Measurements from ENCODE around the gene ALG1L2. TPM values are rescaled to one million over a fixed set of nuclear protein-coding genes. Genes with fewer than 3 reads are reported as not detected.
A peak's percentile ranks its signal among the peaks of the same experiment; 100 is the strongest.
"Not testable (repeated sequence)": the region's sequence is repeated elsewhere in the genome, so short reads cannot be mapped to it uniquely, and the experiment has no call there.

The ALG1L2 gene
- total RNA-seq, 1 donor from 2014 or later: not detected

- intact Hi-C loops (cut with micrococcal nuclease); DNase-seq; ATAC-seq: not testable (repeated sequence)
These were observed 9.1 kb downstream of the ALG1L2 start for GRCh38 chr3:130090681-130091080.

DNA sequence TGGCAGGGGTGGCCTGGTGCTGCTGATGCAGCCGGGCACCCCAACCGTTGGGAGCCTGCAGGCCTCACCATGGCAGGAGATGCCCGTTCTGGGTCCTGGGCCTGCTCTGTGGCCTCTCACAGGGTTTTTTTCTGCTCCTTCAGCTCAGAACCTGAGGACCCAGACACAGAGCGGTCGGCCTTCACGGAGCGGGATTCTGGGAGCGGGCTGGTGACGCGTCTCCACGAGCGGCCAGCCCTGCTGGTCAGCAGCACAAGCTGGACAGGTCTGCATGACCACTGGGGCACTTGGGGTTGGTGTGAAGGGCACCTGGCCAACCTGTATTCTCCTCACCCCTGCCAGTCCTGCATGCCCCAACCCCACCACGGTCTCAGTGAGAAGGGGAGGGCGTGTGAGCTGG is 10.3 kb downstream of the ALG1L2 start:
- DNase-seq (no peak), ATAC-seq (no peak)
- intact Hi-C loops (cut with micrococcal nuclease): no loop called here

GRCh38 chr3:130093741-130094391 is 12.2 kb downstream of the ALG1L2 start:
- DNase-seq (no peak), ATAC-seq (no peak)
- intact Hi-C loops (cut with micrococcal nuclease): no loop called here

DNA sequence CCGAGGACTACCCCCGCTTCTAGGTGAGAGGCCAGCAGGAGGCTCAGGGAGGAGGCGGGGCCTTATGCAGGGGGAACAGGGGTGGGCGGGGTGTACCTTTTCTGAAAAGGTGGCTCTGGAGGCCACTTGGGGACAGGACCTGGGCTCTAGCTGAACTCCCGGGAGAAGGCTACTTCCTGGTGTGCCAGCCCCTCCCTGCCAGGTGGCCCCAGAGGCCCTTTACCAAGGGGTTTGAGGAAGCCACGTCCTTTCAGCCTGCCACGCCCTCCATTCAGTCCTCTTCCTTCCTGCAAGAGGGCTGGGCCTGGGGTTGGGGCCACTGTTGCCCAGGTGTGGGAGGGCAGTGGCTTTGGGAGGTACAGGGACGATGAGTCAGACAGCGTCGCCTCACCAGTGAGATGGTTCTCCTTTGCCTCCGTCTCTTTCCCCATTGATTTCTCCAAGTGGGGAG is 12.9 kb downstream of the ALG1L2 start:
- DNase-seq; ATAC-seq; intact Hi-C loops (cut with micrococcal nuclease): not testable (repeated sequence)

DNA sequence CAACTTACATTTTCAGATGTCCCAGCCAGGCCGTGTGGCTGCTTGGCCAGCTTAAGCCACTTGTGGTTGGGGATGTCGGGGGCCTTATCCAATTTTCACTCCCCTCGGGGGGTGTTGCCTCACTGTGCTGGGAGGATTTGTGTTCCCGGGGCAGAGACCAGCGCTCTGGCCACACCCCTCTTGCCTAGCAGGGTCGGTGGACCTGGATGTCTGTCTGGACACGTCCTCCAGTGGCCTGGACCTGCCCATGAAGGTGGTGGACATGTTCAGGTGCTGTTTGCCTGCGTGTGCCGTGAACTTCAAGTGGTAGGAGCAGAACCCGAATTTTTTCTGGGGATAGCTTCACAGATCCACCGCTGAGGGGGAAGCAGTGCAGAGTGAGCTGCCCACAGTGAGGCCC is 14.2 kb downstream of the ALG1L2 start:
- intact Hi-C loops (cut with micrococcal nuclease); ATAC-seq: not testable (repeated sequence)
- peak; percentile 39 for DNase-seq

DNA sequence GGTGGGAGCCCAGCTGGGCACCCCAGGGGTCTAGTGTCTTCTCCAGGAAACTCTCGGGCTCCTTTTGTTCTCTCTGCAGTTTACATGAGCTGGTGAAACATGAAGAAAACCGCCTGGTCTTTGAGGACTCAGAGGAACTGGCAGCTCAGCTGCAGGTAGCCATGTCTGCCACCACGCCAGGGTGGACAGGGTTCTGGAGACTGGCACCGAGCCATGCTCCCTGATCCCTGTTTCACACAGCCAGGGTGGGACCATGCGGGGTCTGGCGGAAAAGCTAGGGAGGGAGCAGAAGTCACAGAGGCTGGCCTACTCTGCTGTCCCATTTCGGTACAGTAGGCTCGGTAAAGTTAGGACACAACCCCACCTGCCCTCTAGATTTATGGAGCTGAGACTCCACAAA is 15.5 kb downstream of the ALG1L2 start:
- intact Hi-C loops (cut with micrococcal nuclease): not testable (repeated sequence)

GRCh38 chr3:130097690-130098638 is 16.3 kb downstream of the ALG1L2 start:
- peak; percentile 72 for DNase-seq
- ATAC-seq; intact Hi-C loops (cut with micrococcal nuclease): not testable (repeated sequence)

More for the DNA sequence above, 15.5 kb downstream of the ALG1L2 start:
- DNase-seq, ATAC-seq: not testable (repeated sequence)

- DNase-seq; intact Hi-C loops (cut with micrococcal nuclease); ATAC-seq: not testable (repeated sequence)
These were observed 17.2 kb downstream of the ALG1L2 start for GRCh38 chr3:130098639-130099385.

DNA sequence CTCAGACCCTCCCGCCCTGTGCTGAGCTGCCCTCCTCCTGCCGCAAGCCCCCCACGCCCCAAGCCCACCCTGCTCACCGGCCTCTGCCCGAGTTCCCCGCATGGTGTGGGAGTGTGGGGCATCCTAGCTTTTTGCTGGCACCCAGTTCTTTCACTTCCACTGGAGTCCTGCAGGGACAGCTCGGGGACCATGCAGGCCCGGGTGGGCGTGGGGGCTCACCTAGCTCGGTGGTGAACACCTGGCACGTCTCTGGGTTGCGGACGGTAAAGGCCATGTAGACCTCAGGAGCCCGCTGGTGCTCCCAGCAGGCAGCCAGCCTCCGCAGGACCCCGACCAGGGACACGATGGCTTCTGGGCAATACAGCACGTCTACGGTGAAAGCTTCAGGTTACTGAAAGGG is 20.9 kb downstream of the ALG1L2 start:
- DNase-seq; ATAC-seq; intact Hi-C loops (cut with micrococcal nuclease): not testable (repeated sequence)

DNA sequence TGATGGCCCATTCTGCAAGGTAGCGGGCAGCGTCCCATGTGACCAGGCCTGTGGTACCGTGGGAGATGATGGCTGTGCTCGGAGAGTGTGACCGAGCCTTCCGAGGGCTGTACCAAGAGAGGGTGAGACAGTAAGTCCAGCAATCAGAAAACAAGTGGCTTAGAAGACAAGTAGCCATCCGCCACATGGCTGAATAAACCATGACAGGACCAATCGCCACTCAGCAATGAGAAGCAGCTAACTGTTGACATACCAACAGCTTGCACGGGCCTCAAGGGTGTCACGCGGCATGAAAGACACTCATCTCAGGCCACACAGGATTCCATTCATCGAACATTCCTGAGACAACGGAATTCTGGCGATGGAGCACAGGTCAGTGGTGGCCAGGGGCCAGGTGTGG is 22.6 kb downstream of the ALG1L2 start:
- DNase-seq; ATAC-seq; intact Hi-C loops (cut with micrococcal nuclease): not testable (repeated sequence)

- DNase-seq; intact Hi-C loops (cut with micrococcal nuclease); ATAC-seq: not testable (repeated sequence)
These were observed 25.8 kb downstream of the ALG1L2 start for GRCh38 chr3:130107333-130107995.

DNA sequence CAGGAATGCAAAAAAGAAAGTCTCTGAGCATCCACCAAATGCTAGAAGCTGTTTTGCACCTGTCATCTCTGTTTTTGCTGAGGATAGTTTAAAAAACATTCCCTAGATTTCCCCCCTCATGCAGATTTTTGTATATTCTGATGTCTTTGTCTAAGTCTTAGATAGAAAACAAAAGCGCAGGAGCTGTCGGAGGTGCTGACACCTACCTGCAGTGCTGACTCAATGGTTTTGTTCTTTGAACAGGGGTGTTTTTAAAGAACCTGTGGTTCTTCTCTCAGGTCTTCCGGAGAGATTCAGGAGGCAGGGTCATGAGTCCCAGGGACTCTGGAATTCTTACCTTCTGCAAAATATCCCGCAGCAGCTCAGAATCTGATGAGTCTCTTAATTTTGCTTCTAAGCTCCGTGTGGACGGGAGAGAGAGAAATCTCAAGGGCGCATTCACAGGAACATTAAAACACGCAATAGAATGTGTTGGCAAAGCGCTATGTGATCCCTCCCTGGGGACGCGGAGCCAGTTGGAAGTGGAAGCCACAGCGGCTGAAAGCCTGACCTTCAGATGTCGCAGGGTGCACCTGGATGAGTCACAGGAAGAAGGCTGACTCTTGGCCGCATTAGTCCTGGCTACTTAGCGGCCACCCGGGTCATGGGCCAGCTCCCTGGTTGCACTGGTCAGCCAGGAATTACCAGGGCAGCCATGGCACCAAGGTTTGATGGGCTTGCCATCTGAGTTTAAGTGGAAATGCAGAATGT is 27.4 kb downstream of the ALG1L2 start:
- intact Hi-C loops (cut with micrococcal nuclease); ATAC-seq; DNase-seq: not testable (repeated sequence)

DNA sequence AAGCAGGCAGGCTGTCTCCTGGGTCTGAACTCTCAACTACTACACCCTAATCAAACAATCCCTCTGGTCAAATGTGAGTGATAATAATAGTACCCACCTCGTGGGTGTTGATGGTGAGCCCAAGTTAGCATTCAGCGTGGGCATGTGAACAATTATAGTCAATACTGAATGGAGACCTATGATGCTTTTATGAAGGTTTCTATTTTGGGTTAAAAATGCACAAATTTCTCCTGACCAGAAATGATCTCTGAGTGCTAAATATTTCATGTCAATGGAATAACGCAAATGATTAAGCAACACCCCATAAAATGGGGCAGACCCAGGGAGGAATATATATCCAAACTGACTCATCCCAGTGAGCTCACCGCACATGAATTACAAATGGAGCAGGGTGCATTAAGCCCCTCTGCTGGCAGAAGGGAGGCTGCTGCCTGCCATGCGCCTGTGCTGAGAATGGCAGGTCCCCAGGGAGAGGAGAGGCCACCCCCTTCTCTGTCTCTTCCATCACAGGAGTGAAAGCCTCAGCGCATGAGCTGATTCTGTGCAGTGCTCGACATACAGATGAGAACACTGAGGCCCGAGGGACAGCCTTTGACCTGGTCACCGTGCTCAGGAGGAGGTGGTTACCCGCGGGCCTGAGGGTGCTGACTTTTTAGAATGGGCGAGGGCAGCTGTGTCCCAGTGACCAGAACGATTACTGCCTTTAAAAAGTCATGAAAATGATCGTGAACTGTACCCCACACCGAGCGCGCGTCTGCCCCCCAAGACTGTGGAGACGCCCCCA is 28.9 kb downstream of the ALG1L2 start:
- intact Hi-C loops (cut with micrococcal nuclease); DNase-seq; ATAC-seq: not testable (repeated sequence)

GRCh38 chr3:130111185-130111864 is 29.7 kb downstream of the ALG1L2 start:
- DNase-seq (peak; percentile 100), ATAC-seq (peak; percentile 100)
- intact Hi-C loops (cut with micrococcal nuclease): no loop called here

- intact Hi-C loops (cut with micrococcal nuclease); ATAC-seq: not testable (repeated sequence)
- DNase-seq: peak; percentile 100
These were observed 30.5 kb downstream of the ALG1L2 start for GRCh38 chr3:130111865-130112747.

- DNase-seq; intact Hi-C loops (cut with micrococcal nuclease): not testable (repeated sequence)
- ATAC-seq: peak; percentile 33
These were observed 31.1 kb downstream of the ALG1L2 start for GRCh38 chr3:130112748-130113073.

All from left ventricle myocardium superior (tissue), 1 donor.